ENCODE results near the gene SIVA1. TPM values are rescaled to one million over a fixed set of nuclear protein-coding genes. Genes with fewer than 3 reads are reported as not detected.

SIVA1 gene
- total and polyA plus RNA-seq, 4 donors: 67.5 to 212 (median 128) TPM

GRCh38 chr14:104741803-104742251 lies 11.1 kb upstream of the SIVA1 start:
- Histone ChIP-seq H3K4me1 (ENCODE audit: control insufficient read depth in 5 of 5, insufficient read depth in 5 of 5, low read length in 5 of 5) (peaks cover 0 to 17% (median 13%) of the 10 kb centered on the region in 5 donors), H3K9ac (ENCODE audit: insufficient read depth in 1 of 2, low read length in 2 of 2) (no peak overlapping the region), H3K4me3 (no peak overlapping the region), H3K27me3 (ENCODE audit: control insufficient read depth in 3 of 3, insufficient read depth in 3 of 3, low read length in 2 of 3) (no peaks in the 10 kb centered on the region), H3K36me3 (ENCODE audit: control insufficient read depth in 4 of 4, insufficient read depth in 4 of 4, low read length in 4 of 4) (peaks cover 0 to 4% (median 2%) of the 10 kb centered on the region in 4 donors), H3K27ac (ENCODE audit: low read depth in 1 of 2, low read length in 1 of 2) (no peak overlapping the region), H3K9me3 (ENCODE audit: control insufficient read depth in 4 of 4, insufficient read depth in 3 of 4, low read length in 3 of 4) (no peaks in the 10 kb centered on the region)
- DNase-seq (no peak), ATAC-seq (ENCODE audit: insufficient read depth, low FRiP score) (no peak)
- 90% methylated on average over 23 of the region's 23 CpGs for WGBS, 2 donors
- TF ChIP-seq CTCF (IDR thresholded peaks at IDR 0.05; ENCODE audit: control extremely low read depth, extremely low read depth): no peak

- H3K4me3 ChIP-seq: no peak overlapping the region
- DNase-seq (no peak), ATAC-seq (ENCODE audit: insufficient read depth, low FRiP score) (no peak)
- peaks cover 0 to 27% (median 22%) of the 10 kb centered on the region in 5 donors for H3K4me1 ChIP-seq (ENCODE audit: control insufficient read depth in 5 of 5, insufficient read depth in 5 of 5, low read length in 5 of 5)
- H3K9me3 ChIP-seq (ENCODE audit: control insufficient read depth in 4 of 4, insufficient read depth in 3 of 4, low read length in 3 of 4): no peaks in the 10 kb centered on the region
- no peak overlapping the region for H3K9ac ChIP-seq (ENCODE audit: insufficient read depth in 1 of 2, low read length in 2 of 2)
- no peak overlapping the region for H3K27ac ChIP-seq (ENCODE audit: low read depth in 1 of 2, low read length in 1 of 2)
- WGBS, 2 donors: 92 to 93% methylated on average over 32 of the region's 32 CpGs
- H3K27me3 ChIP-seq (ENCODE audit: control insufficient read depth in 3 of 3, insufficient read depth in 3 of 3, low read length in 2 of 3): no peaks in the 10 kb centered on the region
- no peak for TF ChIP-seq CTCF (IDR thresholded peaks at IDR 0.05; ENCODE audit: control extremely low read depth, extremely low read depth)
- peaks cover 0 to 4% (median 2%) of the 10 kb centered on the region in 4 donors for H3K36me3 ChIP-seq (ENCODE audit: control insufficient read depth in 4 of 4, insufficient read depth in 4 of 4, low read length in 4 of 4)
These were observed 10.1 kb upstream of the SIVA1 start for GRCh38 chr14:104742586-104743455.

- TF ChIP-seq CTCF (IDR thresholded peaks at IDR 0.05; ENCODE audit: control extremely low read depth, extremely low read depth): no peak
- Histone ChIP-seq H3K27me3 (ENCODE audit: control insufficient read depth in 3 of 3, insufficient read depth in 3 of 3, low read length in 2 of 3) (no peaks in the 10 kb centered on the region), H3K4me1 (ENCODE audit: control insufficient read depth in 5 of 5, insufficient read depth in 5 of 5, low read length in 5 of 5) (peaks cover 0 to 36% (median 24%) of the 10 kb centered on the region in 5 donors), H3K36me3 (ENCODE audit: control insufficient read depth in 4 of 4, insufficient read depth in 4 of 4, low read length in 4 of 4) (peaks cover 0 to 4% (median 2%) of the 10 kb centered on the region in 4 donors), H3K9ac (ENCODE audit: insufficient read depth in 1 of 2, low read length in 2 of 2) (no peak overlapping the region), H3K9me3 (ENCODE audit: control insufficient read depth in 4 of 4, insufficient read depth in 3 of 4, low read length in 3 of 4) (no peaks in the 10 kb centered on the region), H3K27ac (ENCODE audit: low read depth in 1 of 2, low read length in 1 of 2) (no peak overlapping the region), H3K4me3 (no peak overlapping the region)
- ATAC-seq (ENCODE audit: insufficient read depth, low FRiP score) (no peak), DNase-seq (no peak)
- 89 to 91% methylated on average over 28 of the region's 28 CpGs for WGBS, 2 donors
These were observed 9.2 kb upstream of the SIVA1 start for GRCh38 chr14:104743461-104744380.
